NCI-H748 (cell line): Measurements from ENCODE around the gene KLRD1.
"Not testable (repeated sequence)": the region's sequence is repeated elsewhere in the genome, so short reads cannot be mapped to it uniquely, and the experiment has no call there.

Experiments
- DNase-seq: peaks from one replicate; lab custom pipeline; 2025; ENCODE audit not compliant: unreplicated experiment; lab: John Stamatoyannopoulos, UW

KLRD1 gene

GRCh38 chr12:10307630-10308029 is at the start of gene KLRD1:
Gene KLRD1, plus strand, starts transcription at chr12:10307870. Its CDS starts 208 bp downstream, at chr12:10308078.
- DNase-seq = no peak

- DNase-seq = no peak
Measured at GRCh38 chr12:10260927-10261326, 46.7 kb upstream of the KLRD1 start.

- DNase-seq = no peak
Measured at GRCh38 chr12:10268037-10268436, 39.6 kb upstream of the KLRD1 start.

GRCh38 chr12:10272467-10272866 is 35.2 kb upstream of the KLRD1 start:
- no peak for DNase-seq

GRCh38 chr12:10276774-10277173 is 30.9 kb upstream of the KLRD1 start:
- no peak for DNase-seq

GRCh38 chr12:10278104-10278503 is 29.6 kb upstream of the KLRD1 start:
- no peak for DNase-seq

- no peak for DNase-seq
Measured at GRCh38 chr12:10279937-10280336, 27.7 kb upstream of the KLRD1 start.

GRCh38 chr12:10283027-10283426 is 24.6 kb upstream of the KLRD1 start:
- peak; percentile 11 for DNase-seq

GRCh38 chr12:10285919-10286318 is 21.8 kb upstream of the KLRD1 start:
- no peak for DNase-seq

GRCh38 chr12:10289005-10289754 is 18.5 kb upstream of the KLRD1 start:
- DNase-seq = no peak

- DNase-seq = no peak
Measured at GRCh38 chr12:10291030-10291429, 16.6 kb upstream of the KLRD1 start.

- no peak for DNase-seq
Measured at GRCh38 chr12:10293151-10293550, 14.5 kb upstream of the KLRD1 start.

GRCh38 chr12:10293570-10294227 is 14.0 kb upstream of the KLRD1 start:
- DNase-seq = no peak

- no peak for DNase-seq
Measured at GRCh38 chr12:10301103-10301502, 6.6 kb upstream of the KLRD1 start.

- no peak for DNase-seq
Measured at GRCh38 chr12:10304161-10304574, 3.5 kb upstream of the KLRD1 start.

- no peak for DNase-seq
Measured at GRCh38 chr12:10305411-10305810, 2.3 kb upstream of the KLRD1 start.

- no peak for DNase-seq
Measured at GRCh38 chr12:10310926-10311720, 3.5 kb downstream of the KLRD1 start.

GRCh38 chr12:10319388-10319787 is 11.7 kb downstream of the KLRD1 start:
- no peak for DNase-seq

- no peak for DNase-seq
Measured at GRCh38 chr12:10320643-10321042, 13.0 kb downstream of the KLRD1 start.

- not testable (repeated sequence) for DNase-seq
Measured at GRCh38 chr12:10328691-10329090, 21.0 kb downstream of the KLRD1 start.

GRCh38 chr12:10331642-10332239 is 24.1 kb downstream of the KLRD1 start:
- DNase-seq = peak; percentile 37
